ENCODE data around the gene ITGA11.

Gene ITGA11

GRCh38 chr15:68447976-68448755 is 16.2 kb upstream of the ITGA11 start:
- DNase-seq (ENCODE audit: low read depth), result no peak
- TF ChIP-seq, protein P1, sequence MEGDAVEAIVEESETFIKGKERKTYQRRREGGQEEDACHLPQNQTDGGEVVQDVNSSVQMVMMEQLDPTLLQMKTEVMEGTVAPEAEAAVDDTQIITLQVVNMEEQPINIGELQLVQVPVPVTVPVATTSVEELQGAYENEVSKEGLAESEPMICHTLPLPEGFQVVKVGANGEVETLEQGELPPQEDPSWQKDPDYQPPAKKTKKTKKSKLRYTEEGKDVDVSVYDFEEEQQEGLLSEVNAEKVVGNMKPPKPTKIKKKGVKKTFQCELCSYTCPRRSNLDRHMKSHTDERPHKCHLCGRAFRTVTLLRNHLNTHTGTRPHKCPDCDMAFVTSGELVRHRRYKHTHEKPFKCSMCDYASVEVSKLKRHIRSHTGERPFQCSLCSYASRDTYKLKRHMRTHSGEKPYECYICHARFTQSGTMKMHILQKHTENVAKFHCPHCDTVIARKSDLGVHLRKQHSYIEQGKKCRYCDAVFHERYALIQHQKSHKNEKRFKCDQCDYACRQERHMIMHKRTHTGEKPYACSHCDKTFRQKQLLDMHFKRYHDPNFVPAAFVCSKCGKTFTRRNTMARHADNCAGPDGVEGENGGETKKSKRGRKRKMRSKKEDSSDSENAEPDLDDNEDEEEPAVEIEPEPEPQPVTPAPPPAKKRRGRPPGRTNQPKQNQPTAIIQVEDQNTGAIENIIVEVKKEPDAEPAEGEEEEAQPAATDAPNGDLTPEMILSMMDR (IDR thresholded peaks at IDR 0.05; ENCODE audit: low read depth, low read length, missing control alignments), result no peak
- no peak overlapping the region for H3K4me3 ChIP-seq (ENCODE audit: low read depth, low read length)

GRCh38 chr15:68447209-68447608 is 15.2 kb upstream of the ITGA11 start:
- no peak overlapping the region for H3K4me3 ChIP-seq (ENCODE audit: low read depth, low read length)
- DNase-seq (ENCODE audit: low read depth), result no peak
- TF ChIP-seq, protein P1 (IDR thresholded peaks at IDR 0.05; ENCODE audit: low read depth, low read length, missing control alignments), result no peak

- TF ChIP-seq, protein P1 (IDR thresholded peaks at IDR 0.05; ENCODE audit: low read depth, low read length, missing control alignments), result no peak
- DNase-seq (ENCODE audit: low read depth), result no peak
- H3K4me3 ChIP-seq (ENCODE audit: low read depth, low read length), result no peak overlapping the region
Measured at GRCh38 chr15:68445351-68445750, 13.4 kb upstream of the ITGA11 start.

- no peak overlapping the region for H3K4me3 ChIP-seq (ENCODE audit: low read depth, low read length)
- no peak for DNase-seq (ENCODE audit: low read depth)
- TF ChIP-seq, protein P1 (IDR thresholded peaks at IDR 0.05; ENCODE audit: low read depth, low read length, missing control alignments), result no peak
Measured at GRCh38 chr15:68444336-68444735, 12.4 kb upstream of the ITGA11 start.

GRCh38 chr15:68442903-68443302 is 10.9 kb upstream of the ITGA11 start:
- H3K4me3 ChIP-seq (ENCODE audit: low read depth, low read length), result no peak overlapping the region
- no peak for DNase-seq (ENCODE audit: low read depth)
- TF ChIP-seq, protein P1 (IDR thresholded peaks at IDR 0.05; ENCODE audit: low read depth, low read length, missing control alignments), result no peak

DNA sequence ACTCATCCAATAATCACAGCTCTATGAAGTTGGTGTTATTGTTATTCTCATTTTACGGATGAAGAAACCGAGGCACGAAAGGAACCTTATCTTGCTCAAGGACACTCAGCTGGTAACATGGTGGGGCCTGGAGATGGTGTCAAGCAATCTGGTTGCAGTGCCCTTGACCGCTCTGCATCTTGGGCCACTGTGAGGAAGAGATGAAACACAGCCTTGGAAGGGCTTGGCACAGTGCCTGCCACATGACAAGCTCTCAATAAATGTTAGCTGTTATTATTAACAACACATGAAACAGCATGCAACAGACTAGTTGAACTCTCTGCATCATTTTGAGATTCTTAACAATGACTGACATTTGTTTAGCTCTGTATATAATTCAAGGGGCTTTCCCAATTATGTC is 10.1 kb upstream of the ITGA11 start:
- DNase-seq (ENCODE audit: low read depth), result no peak
- H3K4me3 ChIP-seq (ENCODE audit: low read depth, low read length), result no peak overlapping the region
- TF ChIP-seq, protein P1 (IDR thresholded peaks at IDR 0.05; ENCODE audit: low read depth, low read length, missing control alignments), result no peak

Data from GM12864 (cell line).